VCaP (cell line): Measurements from ENCODE around the gene PLK2.

Experiments
- H3K27ac ChIP-seq: fragments of 450-650 bp; 2 replicates; pipeline ENCODE4 v1.5.1; 2017
- CTCF ChIP-seq: fragments of 450-650 bp; conservative IDR thresholded peaks from 2 replicates; pipeline ENCODE4 v1.5.1; 2017; ENCODE audit warnings: mild to moderate bottlenecking, moderate library complexity

Gene PLK2

GRCh38 chr5:58431832-58432231 lies 28.1 kb downstream of the PLK2 start:
- TF ChIP-seq CTCF, result no peak
- no peak overlapping the region for H3K27ac ChIP-seq

- no peak overlapping the region for H3K27ac ChIP-seq
- TF ChIP-seq CTCF, result no peak
These were observed 47.0 kb downstream of the PLK2 start for GRCh38 chr5:58412932-58413331.

- TF ChIP-seq CTCF, result no peak
- H3K27ac ChIP-seq, result no peak overlapping the region
These were observed 47.8 kb downstream of the PLK2 start for GRCh38 chr5:58412081-58412480.

- no peak overlapping the region for H3K27ac ChIP-seq
- TF ChIP-seq CTCF, result no peak
These were observed 48.5 kb downstream of the PLK2 start for GRCh38 chr5:58411372-58411771.

- H3K27ac ChIP-seq, result no peak overlapping the region
- no peak for TF ChIP-seq CTCF
These were observed 49.4 kb downstream of the PLK2 start for GRCh38 chr5:58410441-58410840.

- no peak overlapping the region for H3K27ac ChIP-seq
- TF ChIP-seq CTCF, result no peak
These were observed 52.7 kb downstream of the PLK2 start for GRCh38 chr5:58407042-58407719.

- no peak for TF ChIP-seq CTCF
- no peak overlapping the region for H3K27ac ChIP-seq
These were observed 53.5 kb downstream of the PLK2 start for GRCh38 chr5:58406394-58406793.
